C4-2B (cell line): ENCODE data around the gene TRPV4.

ENCODE experiments used
- ZFX ChIP-seq: fragments of 450-650 bp; IDR thresholded peaks from 2 replicates; pipeline ENCODE4 v1.6.1; 2017
- TF ChIP-seq, protein P1 (sequence below): fragments of 450-650 bp; conservative IDR thresholded peaks from 2 replicates; pipeline ENCODE4 v1.5.1; 2017; ENCODE audit warnings: mild to moderate bottlenecking

DNA sequence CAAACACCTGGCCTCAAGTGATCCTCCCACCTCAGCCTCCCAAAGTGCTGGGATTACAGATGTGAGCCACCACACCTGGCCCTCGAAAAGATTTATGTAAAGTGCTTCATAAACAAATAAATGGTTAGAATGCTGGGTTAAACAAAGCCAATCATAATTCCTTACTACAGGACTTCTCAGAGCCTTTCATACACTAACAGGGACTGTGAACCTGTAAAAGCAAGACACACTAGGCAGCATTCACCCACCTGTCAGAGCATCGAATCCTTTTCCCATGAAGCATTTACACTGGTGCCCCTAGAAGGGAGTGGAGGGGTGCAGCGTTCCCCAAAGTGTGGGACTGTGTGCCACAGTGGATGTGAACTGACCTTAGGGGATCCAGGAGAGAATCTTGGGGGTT lies 29.5 kb downstream of the TRPV4 start:
- TF ChIP-seq, protein P1, sequence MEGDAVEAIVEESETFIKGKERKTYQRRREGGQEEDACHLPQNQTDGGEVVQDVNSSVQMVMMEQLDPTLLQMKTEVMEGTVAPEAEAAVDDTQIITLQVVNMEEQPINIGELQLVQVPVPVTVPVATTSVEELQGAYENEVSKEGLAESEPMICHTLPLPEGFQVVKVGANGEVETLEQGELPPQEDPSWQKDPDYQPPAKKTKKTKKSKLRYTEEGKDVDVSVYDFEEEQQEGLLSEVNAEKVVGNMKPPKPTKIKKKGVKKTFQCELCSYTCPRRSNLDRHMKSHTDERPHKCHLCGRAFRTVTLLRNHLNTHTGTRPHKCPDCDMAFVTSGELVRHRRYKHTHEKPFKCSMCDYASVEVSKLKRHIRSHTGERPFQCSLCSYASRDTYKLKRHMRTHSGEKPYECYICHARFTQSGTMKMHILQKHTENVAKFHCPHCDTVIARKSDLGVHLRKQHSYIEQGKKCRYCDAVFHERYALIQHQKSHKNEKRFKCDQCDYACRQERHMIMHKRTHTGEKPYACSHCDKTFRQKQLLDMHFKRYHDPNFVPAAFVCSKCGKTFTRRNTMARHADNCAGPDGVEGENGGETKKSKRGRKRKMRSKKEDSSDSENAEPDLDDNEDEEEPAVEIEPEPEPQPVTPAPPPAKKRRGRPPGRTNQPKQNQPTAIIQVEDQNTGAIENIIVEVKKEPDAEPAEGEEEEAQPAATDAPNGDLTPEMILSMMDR: no peak
- TF ChIP-seq ZFX: no peak
